ENCODE results near the gene AQP2. TPM values are rescaled to one million over a fixed set of nuclear protein-coding genes. Genes with fewer than 3 reads are reported as not detected.
A peak's percentile ranks its signal among the peaks of the same experiment; 100 is the strongest.

Gene AQP2
- total RNA-seq, 1 donor from 2014 or later = not detected

DNA sequence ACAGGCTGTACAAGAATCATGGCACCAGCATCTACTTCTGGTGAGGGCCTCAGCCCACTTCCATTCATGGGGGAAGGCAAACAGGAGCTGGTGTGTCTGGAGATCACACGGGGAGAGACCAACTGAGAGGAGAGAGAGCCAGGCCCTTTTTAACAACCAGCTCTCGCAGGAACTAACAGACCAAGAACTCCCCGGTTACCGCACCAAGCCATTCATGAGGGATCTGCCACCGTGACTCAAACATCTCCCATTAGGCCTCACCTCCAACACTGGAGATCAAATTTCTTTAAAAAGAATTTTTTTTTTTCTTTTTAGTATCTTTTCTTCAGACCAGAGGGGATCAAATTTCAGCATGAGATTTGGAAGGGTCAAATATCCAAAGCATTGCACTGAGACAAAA is 16.7 kb upstream of the AQP2 start:
- TF ChIP-seq, protein P1, sequence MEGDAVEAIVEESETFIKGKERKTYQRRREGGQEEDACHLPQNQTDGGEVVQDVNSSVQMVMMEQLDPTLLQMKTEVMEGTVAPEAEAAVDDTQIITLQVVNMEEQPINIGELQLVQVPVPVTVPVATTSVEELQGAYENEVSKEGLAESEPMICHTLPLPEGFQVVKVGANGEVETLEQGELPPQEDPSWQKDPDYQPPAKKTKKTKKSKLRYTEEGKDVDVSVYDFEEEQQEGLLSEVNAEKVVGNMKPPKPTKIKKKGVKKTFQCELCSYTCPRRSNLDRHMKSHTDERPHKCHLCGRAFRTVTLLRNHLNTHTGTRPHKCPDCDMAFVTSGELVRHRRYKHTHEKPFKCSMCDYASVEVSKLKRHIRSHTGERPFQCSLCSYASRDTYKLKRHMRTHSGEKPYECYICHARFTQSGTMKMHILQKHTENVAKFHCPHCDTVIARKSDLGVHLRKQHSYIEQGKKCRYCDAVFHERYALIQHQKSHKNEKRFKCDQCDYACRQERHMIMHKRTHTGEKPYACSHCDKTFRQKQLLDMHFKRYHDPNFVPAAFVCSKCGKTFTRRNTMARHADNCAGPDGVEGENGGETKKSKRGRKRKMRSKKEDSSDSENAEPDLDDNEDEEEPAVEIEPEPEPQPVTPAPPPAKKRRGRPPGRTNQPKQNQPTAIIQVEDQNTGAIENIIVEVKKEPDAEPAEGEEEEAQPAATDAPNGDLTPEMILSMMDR (IDR thresholded peaks at IDR 0.05) = no peak
- Mint-ChIP-seq H3K36me3 (ENCODE audit: unreplicated experiment) (no peaks in the 10 kb centered on the region), H3K4me3 (ENCODE audit: unreplicated experiment) (no peak overlapping the region), H3K27me3 (ENCODE audit: unreplicated experiment) (no peaks in the 10 kb centered on the region), H3K4me1 (ENCODE audit: unreplicated experiment) (peaks cover 10% of the 10 kb centered on the region), H3K9me3 (ENCODE audit: unreplicated experiment) (peaks cover 8% of the 10 kb centered on the region), H3K27ac (ENCODE audit: unreplicated experiment) (peak overlapping the region; percentile 21)
- DNase-seq (ENCODE audit: extremely low spot score, unreplicated experiment) = no peak

DNA sequence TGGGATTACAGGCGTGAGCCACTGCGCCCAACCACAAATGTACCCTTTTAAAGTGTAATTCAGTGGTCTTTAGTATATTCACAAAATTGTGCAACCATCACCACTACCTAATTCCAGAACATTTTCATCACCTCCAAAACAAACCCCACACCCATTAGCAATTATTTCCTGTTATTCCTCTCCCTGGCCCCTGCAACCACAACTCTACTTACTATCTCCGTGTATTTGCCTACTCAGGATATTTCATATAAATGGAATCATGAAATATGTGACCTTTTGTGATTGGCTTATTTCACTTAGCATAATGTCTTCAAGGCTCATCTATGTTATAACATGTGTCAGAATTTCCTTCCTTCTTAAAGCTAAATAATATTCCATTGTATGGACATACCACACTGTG is 16.0 kb upstream of the AQP2 start:
- Mint-ChIP-seq H3K4me3 (ENCODE audit: unreplicated experiment) (no peak overlapping the region), H3K4me1 (ENCODE audit: unreplicated experiment) (peaks cover 10% of the 10 kb centered on the region), H3K36me3 (ENCODE audit: unreplicated experiment) (no peaks in the 10 kb centered on the region), H3K27ac (ENCODE audit: unreplicated experiment) (no peak overlapping the region), H3K27me3 (ENCODE audit: unreplicated experiment) (no peaks in the 10 kb centered on the region), H3K9me3 (ENCODE audit: unreplicated experiment) (peaks cover 8% of the 10 kb centered on the region)
- DNase-seq (ENCODE audit: extremely low spot score, unreplicated experiment) = no peak
- TF ChIP-seq, protein P1 (IDR thresholded peaks at IDR 0.05) = no peak

DNA sequence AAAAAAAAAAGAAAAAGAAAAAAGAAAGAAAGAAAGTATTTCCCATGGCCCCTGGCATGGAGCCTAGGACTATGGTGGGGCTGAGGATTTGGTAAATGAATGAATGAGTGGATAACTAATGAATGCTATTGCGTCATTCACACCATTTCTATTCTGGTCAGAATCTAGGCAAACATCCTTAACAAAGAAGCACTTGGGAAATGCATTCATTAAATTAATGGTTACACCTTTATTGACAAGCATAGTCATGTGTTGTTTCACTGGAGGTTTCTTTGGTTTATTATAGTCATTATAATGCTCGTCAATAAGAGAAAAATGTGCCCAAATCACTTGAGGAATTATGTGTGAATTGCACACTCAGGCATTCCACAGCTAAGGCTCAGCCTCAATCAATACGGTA is 13.6 kb upstream of the AQP2 start:
- Mint-ChIP-seq H3K4me1 (ENCODE audit: unreplicated experiment) (peaks cover 10% of the 10 kb centered on the region), H3K4me3 (ENCODE audit: unreplicated experiment) (no peak overlapping the region), H3K27ac (ENCODE audit: unreplicated experiment) (no peak overlapping the region), H3K36me3 (ENCODE audit: unreplicated experiment) (no peaks in the 10 kb centered on the region), H3K27me3 (ENCODE audit: unreplicated experiment) (no peaks in the 10 kb centered on the region), H3K9me3 (ENCODE audit: unreplicated experiment) (peaks cover 8% of the 10 kb centered on the region)
- TF ChIP-seq, protein P1 (IDR thresholded peaks at IDR 0.05) = no peak
- DNase-seq (ENCODE audit: extremely low spot score, unreplicated experiment) = no peak

DNA sequence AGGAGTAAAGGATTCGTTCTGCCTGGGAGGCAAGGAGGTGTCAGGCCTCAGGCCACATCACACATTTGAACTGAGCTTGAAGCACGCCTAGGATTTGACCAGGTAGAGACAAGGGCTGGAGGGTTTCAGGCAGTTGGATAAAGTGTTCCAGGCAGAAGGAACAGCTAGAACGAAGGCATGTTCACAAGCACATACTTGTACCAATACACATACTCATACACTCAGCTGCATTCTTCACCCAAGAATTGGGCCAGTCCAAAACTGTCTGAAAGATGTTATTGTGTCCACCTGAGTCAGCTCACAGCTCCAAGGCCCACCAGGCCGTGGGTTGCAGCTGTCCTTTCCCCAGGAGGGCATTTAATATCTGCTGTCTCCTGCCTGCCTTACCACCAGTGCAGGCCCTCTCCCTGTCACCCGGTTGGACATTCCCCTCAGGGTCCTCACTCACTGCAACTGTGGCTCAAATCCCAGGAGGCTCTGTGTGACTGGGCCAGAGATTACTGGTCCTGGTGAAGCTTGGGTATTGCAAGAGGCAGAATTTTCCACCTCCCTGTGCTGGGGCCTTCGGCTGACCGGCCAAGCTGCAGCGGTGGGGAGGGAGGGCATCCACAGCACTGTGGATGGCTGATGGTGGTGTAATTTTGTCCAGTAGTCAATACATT is 12.8 kb upstream of the AQP2 start:
- H3K27me3 Mint-ChIP-seq (ENCODE audit: unreplicated experiment) = no peaks in the 10 kb centered on the region
- no peak overlapping the region for H3K27ac Mint-ChIP-seq (ENCODE audit: unreplicated experiment)
- DNase-seq (ENCODE audit: extremely low spot score, unreplicated experiment) = no peak
- H3K9me3 Mint-ChIP-seq (ENCODE audit: unreplicated experiment) = peaks cover 8% of the 10 kb centered on the region
- TF ChIP-seq, protein P1 (IDR thresholded peaks at IDR 0.05) = no peak
- no peaks in the 10 kb centered on the region for H3K36me3 Mint-ChIP-seq (ENCODE audit: unreplicated experiment)
- peaks cover 10% of the 10 kb centered on the region for H3K4me1 Mint-ChIP-seq (ENCODE audit: unreplicated experiment)
- H3K4me3 Mint-ChIP-seq (ENCODE audit: unreplicated experiment) = no peak overlapping the region

DNA sequence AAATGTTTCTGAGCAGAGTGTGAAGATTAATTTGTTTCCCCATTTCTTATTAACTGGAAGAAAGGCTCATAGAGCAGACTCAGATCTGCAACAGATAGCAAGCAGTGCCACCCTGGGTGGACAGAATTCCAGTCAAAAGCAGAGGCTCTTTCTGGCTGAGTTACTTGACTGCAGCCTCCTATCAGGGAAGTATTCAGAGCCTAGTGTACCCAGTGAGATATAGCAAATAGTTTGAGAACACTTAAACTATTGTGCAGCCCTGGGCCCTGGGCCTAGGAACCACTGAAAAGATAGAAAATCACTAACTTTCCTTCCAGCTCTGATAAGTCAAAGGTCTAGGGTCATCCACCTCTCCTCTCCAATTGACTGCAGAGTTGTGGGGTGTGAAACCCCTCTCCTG is 11.2 kb upstream of the AQP2 start:
- H3K9me3 Mint-ChIP-seq (ENCODE audit: unreplicated experiment) = peaks cover 8% of the 10 kb centered on the region
- no peak for DNase-seq (ENCODE audit: extremely low spot score, unreplicated experiment)
- H3K36me3 Mint-ChIP-seq (ENCODE audit: unreplicated experiment) = no peaks in the 10 kb centered on the region
- H3K27me3 Mint-ChIP-seq (ENCODE audit: unreplicated experiment) = no peaks in the 10 kb centered on the region
- TF ChIP-seq, protein P1 (IDR thresholded peaks at IDR 0.05) = no peak
- H3K4me1 Mint-ChIP-seq (ENCODE audit: unreplicated experiment) = peaks cover 4% of the 10 kb centered on the region
- no peak overlapping the region for H3K4me3 Mint-ChIP-seq (ENCODE audit: unreplicated experiment)
- no peak overlapping the region for H3K27ac Mint-ChIP-seq (ENCODE audit: unreplicated experiment)

Data from osteocyte (in vitro differentiated cells).